ENCODE data around the gene URAD. TPM values are rescaled to one million over a fixed set of nuclear protein-coding genes. Genes with fewer than 3 reads are reported as not detected.

URAD gene
- total and polyA plus RNA-seq, 8 donors: 0.31 TPM; not detected in 7

DNA sequence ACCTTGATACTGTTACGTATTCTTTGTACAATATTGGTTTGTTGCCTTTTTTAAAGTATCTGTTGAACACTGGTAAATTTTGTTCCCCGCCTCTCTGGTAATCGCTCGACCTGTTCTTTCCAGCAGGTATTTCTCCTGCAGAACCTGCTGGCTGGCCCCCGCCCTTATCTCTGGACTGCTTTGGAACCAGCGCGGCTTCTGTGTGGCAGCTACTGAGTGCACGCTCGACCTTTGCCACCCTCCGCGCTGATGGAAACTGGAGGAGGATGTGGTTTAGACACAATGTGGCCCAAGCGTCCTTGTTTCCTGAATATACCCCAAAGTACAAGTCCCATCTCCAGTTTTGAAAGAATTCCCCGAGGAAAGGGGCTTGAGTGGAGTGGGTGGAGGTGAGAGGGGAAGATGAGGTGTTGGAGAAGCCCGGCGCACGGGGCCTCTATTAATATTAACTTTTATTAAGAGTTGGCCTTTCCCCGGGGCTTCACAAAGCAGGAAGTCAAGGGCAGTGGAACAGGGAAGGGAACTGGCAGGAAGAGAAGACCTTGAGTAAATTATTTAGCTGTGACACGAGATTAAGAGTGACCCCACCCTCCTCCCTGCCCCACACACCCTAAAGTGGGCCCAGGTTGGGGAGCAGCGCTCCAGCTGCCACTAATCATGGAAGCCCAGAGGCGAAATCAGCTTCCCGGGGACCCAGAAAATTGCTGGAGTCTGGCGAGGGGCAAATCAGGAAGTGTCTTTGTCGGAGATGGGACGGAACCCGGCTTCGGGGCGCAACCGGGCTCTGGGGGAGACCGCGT lies 35.4 kb downstream of the URAD start:
- H3K4me1 ChIP-seq: peaks cover 12 to 17% (median 16%) of the 10 kb centered on the region in 3 donors
- no peaks in the 10 kb centered on the region for H3K27me3 ChIP-seq
- FAIRE-seq: no peak
- TF ChIP-seq, protein P1, sequence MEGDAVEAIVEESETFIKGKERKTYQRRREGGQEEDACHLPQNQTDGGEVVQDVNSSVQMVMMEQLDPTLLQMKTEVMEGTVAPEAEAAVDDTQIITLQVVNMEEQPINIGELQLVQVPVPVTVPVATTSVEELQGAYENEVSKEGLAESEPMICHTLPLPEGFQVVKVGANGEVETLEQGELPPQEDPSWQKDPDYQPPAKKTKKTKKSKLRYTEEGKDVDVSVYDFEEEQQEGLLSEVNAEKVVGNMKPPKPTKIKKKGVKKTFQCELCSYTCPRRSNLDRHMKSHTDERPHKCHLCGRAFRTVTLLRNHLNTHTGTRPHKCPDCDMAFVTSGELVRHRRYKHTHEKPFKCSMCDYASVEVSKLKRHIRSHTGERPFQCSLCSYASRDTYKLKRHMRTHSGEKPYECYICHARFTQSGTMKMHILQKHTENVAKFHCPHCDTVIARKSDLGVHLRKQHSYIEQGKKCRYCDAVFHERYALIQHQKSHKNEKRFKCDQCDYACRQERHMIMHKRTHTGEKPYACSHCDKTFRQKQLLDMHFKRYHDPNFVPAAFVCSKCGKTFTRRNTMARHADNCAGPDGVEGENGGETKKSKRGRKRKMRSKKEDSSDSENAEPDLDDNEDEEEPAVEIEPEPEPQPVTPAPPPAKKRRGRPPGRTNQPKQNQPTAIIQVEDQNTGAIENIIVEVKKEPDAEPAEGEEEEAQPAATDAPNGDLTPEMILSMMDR (IDR thresholded peaks at IDR 0.05): no peak
- H3K9me3 ChIP-seq: no peaks in the 10 kb centered on the region
- peak; percentile 73 to 86 (median 78) for DNase-seq
- WGBS, 2 donors: 3% methylated on average over 30 of the region's 30 CpGs
- intact Hi-C loops (cut with DNase I): loop anchor here in 1 of 3 donors (10.0 kb wide), 1 partner anchor 118 kb away; no protein-coding TSS in a partner anchor
- peak overlapping the region; percentile 35 to 62 (median 49) for H3K4me3 ChIP-seq
- H3K36me3 ChIP-seq: no peaks in the 10 kb centered on the region
- H3K27ac ChIP-seq: peak overlapping the region; percentile 94 to 100 (median 98)
- peak; percentile 67 to 79 (median 76) for ATAC-seq

DNA sequence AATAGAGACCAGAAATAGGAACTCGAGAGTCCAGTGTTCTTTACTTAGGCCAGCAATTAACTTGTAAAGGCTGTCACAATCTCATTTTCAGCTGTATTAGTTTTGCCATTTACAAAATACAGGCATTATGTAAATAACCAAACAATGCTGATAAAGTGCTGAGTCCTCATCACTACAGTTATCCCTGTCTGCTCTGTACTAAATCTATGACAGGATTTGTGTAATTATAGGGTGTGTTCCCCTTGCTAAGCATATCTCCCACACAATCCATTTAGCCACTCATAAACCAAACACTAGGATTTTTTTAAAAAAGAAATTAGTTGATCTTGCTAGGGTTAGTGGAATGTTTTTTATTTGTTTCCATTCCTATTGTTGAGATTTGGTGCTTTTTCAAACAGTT lies 45.5 kb downstream of the URAD start:
- TF ChIP-seq, protein P1 (IDR thresholded peaks at IDR 0.05): no peak
- Histone ChIP-seq H3K27ac (no peak overlapping the region), H3K27me3 (no peaks in the 10 kb centered on the region), H3K4me3 (no peak overlapping the region), H3K9me3 (no peaks in the 10 kb centered on the region), H3K36me3 (no peaks in the 10 kb centered on the region), H3K4me1 (no peaks in the 10 kb centered on the region)
- FAIRE-seq (no peak), DNase-seq (no peak), ATAC-seq (peak in 1 of 4 donors; percentile 38)
- intact Hi-C loops (cut with DNase I): loop anchor here in 1 of 3 donors (10.0 kb wide), 1 partner anchor 78 kb away; no protein-coding TSS in a partner anchor
- 75 to 86% methylated on average over 1 of the region's 1 CpG for WGBS, 2 donors

DNA sequence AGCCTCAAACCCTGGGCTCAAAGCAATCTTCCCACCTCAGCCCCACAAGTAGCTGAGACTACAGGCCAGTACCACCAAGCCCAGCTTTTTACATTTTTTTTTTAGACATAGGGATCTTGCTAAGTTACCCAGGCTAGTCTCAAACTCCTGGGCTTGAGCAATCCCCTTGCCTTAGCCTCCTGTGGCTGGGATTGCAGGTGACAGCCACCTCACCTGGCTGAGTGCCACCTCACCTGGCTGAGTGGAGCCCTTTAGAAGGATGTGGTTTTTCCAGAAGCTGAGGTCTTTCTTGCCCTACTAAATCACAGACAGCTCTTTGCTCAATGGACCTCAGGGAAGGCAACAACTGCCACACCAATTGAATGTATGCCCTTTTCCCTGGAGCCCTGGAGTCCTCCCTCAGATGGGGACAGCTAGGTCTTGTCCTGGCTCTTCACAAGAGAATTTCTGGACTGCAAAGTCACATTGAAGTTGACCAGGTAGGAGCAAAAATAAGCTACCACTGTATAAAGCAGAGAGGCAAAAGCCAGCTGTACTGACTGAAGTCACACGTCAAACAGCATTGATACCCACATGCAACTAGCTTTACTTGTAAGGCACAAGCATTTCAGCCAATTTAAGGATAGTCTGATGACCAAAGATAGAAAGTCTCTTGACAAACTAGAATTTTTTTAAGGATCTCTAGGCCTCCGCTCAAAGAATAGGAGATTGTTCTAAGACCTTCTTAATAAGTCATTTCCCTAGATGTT lies 54.7 kb downstream of the URAD start:
- no peak overlapping the region for H3K4me3 ChIP-seq
- TF ChIP-seq, protein P1 (IDR thresholded peaks at IDR 0.05): no peak
- H3K4me1 ChIP-seq: no peaks in the 10 kb centered on the region
- ATAC-seq (peak; percentile 37 to 79 (median 59)), FAIRE-seq (no peak), DNase-seq (peak in 5 of 6 donors; percentile 18 to 70 (median 61))
- WGBS, 2 donors: 80 to 90% methylated on average over 2 of the region's 2 CpGs
- no peaks in the 10 kb centered on the region for H3K36me3 ChIP-seq
- no peaks in the 10 kb centered on the region for H3K9me3 ChIP-seq
- H3K27ac ChIP-seq: peak overlapping the region in 1 of 4 donors; percentile 36
- intact Hi-C loops (cut with DNase I): no loop called here
- H3K27me3 ChIP-seq: no peaks in the 10 kb centered on the region

DNA sequence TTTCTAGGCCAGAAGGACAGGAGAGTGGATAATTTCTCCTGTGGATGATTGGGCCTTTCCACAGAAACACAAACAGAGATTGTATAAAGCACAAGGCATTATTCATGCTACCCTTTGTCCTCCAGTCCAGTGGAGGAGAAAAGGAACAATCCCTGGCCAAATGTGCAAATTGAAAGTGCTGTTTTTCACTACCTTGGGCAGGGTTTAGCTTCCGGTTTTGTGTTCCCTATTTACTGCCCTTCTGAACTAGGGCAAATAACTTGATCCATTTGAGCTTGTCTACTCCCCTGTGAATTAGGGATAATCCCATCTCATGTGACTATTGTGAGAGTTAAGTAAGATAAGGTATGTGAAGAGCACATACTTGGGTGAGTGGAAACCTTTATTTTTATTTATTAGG lies 55.4 kb downstream of the URAD start:
- Histone ChIP-seq H3K27ac (peak overlapping the region in 1 of 4 donors; percentile 36), H3K4me1 (no peaks in the 10 kb centered on the region), H3K9me3 (no peaks in the 10 kb centered on the region), H3K4me3 (no peak overlapping the region), H3K27me3 (no peaks in the 10 kb centered on the region), H3K36me3 (no peaks in the 10 kb centered on the region)
- intact Hi-C loops (cut with DNase I): no loop called here
- DNase-seq (no peak), FAIRE-seq (no peak), ATAC-seq (no peak)
- 76% methylated on average over 1 of the region's 1 CpG for WGBS, 2 donors
- TF ChIP-seq, protein P1 (IDR thresholded peaks at IDR 0.05): no peak

Measured in pancreas (tissue), 10 donors.